Astrocyte of the cerebellum (primary cell): ENCODE measurements around the gene LDAH.
A peak's percentile ranks its signal among the peaks of the same experiment; 100 is the strongest.

ENCODE experiments used
- DNase-seq: peaks from one replicate; pipeline ENCODE4 v3.0.0-alpha.2; 2011; ENCODE audit warnings: low read depth
- H3K4me3 ChIP-seq: 2 replicates; pipeline ENCODE4 v1.5.1; 2011; ENCODE audit warnings: mild to moderate bottlenecking, low read depth, low read length, moderate library complexity
- CTCF ChIP-seq: IDR thresholded peaks from 2 replicates; pipeline ENCODE4 v1.5.1; 2012; ENCODE audit warnings: low read length, low read depth, moderate library complexity, mild to moderate bottlenecking; ENCODE audit errors: missing control alignments
- in situ Hi-C: cut with HindIII; loops from 2 replicates; pipeline ENCODE4 v1.10.0; 2017; ENCODE audit warnings: low sequenced_read_pairs

The LDAH gene

GRCh38 chr2:20666005-20666303, 156.9 kb downstream of the LDAH start:
- in situ Hi-C loops, result no loop called here
- no peak for TF ChIP-seq CTCF
- DNase-seq, result no peak
- H3K4me3 ChIP-seq, result peak overlapping the region; percentile 23

GRCh38 chr2:20665243-20666004, 157.5 kb downstream of the LDAH start:
- no peak for TF ChIP-seq CTCF
- H3K4me3 ChIP-seq, result no peak overlapping the region
- no peak for DNase-seq
- in situ Hi-C loops, result no loop called here

GRCh38 chr2:20664431-20665242, 158.3 kb downstream of the LDAH start:
- in situ Hi-C loops, result no loop called here
- no peak for TF ChIP-seq CTCF
- H3K4me3 ChIP-seq, result no peak overlapping the region
- DNase-seq, result no peak

GRCh38 chr2:20664071-20664390, 158.9 kb downstream of the LDAH start:
- no peak for DNase-seq
- H3K4me3 ChIP-seq, result no peak overlapping the region
- in situ Hi-C loops, result no loop called here
- TF ChIP-seq CTCF, result no peak

GRCh38 chr2:20663196-20664070, 159.5 kb downstream of the LDAH start:
- TF ChIP-seq CTCF, result no peak
- no peak for DNase-seq
- in situ Hi-C loops, result no loop called here
- no peak overlapping the region for H3K4me3 ChIP-seq

- DNase-seq, result no peak
Measured at GRCh38 chr2:20662308-20662937, 160.5 kb downstream of the LDAH start.

More at GRCh38 chr2:20662308-20662937, 160.5 kb downstream of the LDAH start:
- H3K4me3 ChIP-seq, result no peak overlapping the region
- TF ChIP-seq CTCF, result no peak
- in situ Hi-C loops, result no loop called here
